Panc1 (cell line): ENCODE results near the gene SPTBN4.

Source experiments
- CTCF ChIP-seq: fragments of 450-650 bp; IDR thresholded peaks from 2 replicates; pipeline ENCODE4 v1.5.1; 2017; ENCODE audit warnings: mild to moderate bottlenecking
- POLR2AphosphoS5 ChIP-seq: IDR thresholded peaks from 2 replicates; pipeline ENCODE4 v1.6.1; 2012; ENCODE audit warnings: mild to moderate bottlenecking, low read depth, low read length, moderate library complexity
- REST ChIP-seq, 2 experiments: IDR thresholded peaks; 2 replicates each; pipeline ENCODE4 v1.6.1; 2011 to 2012; ENCODE audit warnings: low read depth in 2 of 2, control low read depth in 1 of 2, low read length in 1 of 2, mild to moderate bottlenecking in 1 of 2, moderate library complexity in 1 of 2; ENCODE audit not compliant: insufficient read depth in 1 of 2
- SIN3A ChIP-seq: IDR thresholded peaks from 2 replicates; pipeline ENCODE4 v1.6.1; 2012; ENCODE audit warnings: low read depth, mild to moderate bottlenecking, low read length, moderate library complexity, borderline replicate concordance; ENCODE audit not compliant: insufficient read depth
- TCF7L2 ChIP-seq: IDR thresholded peaks from 2 replicates; pipeline ENCODE4 v1.6.1; 2011; ENCODE audit warnings: mild to moderate bottlenecking, low read depth, low read length, inconsistent platforms

- no peak for TF ChIP-seq TCF7L2
- no peak for TF ChIP-seq CTCF
- no peak for TF ChIP-seq POLR2AphosphoS5
- TF ChIP-seq SIN3A = no peak
- TF ChIP-seq REST (IDR thresholded peaks at IDR 0.05; ENCODE audit: insufficient read depth in 1 of 2, low read depth in 2 of 2, low read length in 1 of 2) = no peak
Observed at GRCh38 chr19:40513741-40514315, 47.0 kb downstream of the SPTBN4 start.
